Bronchial epithelial cell (primary cell): Measurements from ENCODE around the gene IARS2. TPM values are rescaled to one million over a fixed set of nuclear protein-coding genes. Genes with fewer than 3 reads are reported as not detected.

Experiments used
- DNase-seq: peaks from one replicate; pipeline ENCODE4 v3.0.0-alpha.2; 2010; ENCODE audit warnings: low read depth
- FAIRE-seq: peaks from 2 replicates; lab custom pipeline; 2011; peaks lifted over from hg19 to GRCh38; lab: Jason Lieb, UNC
- H3K27me3 ChIP-seq: 2 replicates; pipeline ENCODE4 v1.5.1; 2011; ENCODE audit warnings: low read length; ENCODE audit not compliant: control insufficient read depth, insufficient read depth
- H3K36me3 ChIP-seq: 2 replicates; pipeline ENCODE4 v1.5.1; 2011; ENCODE audit warnings: low read length; ENCODE audit not compliant: control insufficient read depth, insufficient read depth
- H3K4me3 ChIP-seq: 2 replicates; pipeline ENCODE4 v1.5.1; 2011; ENCODE audit warnings: mild to moderate bottlenecking, low read depth, low read length, control low read depth
- total RNA-seq: library from RNA; depleted of rRNA; stranded (reverse); fragments of >200 nt; gene quantifications from 2 replicates; pipeline ENCODE4 v1.2.1, GENCODE V29; 2014
- TF ChIP-seq, protein P1 (sequence below): IDR thresholded peaks from 2 replicates; pipeline ENCODE4 v1.5.1; 2011; ENCODE audit warnings: mild to moderate bottlenecking, moderate library complexity, low read length, control low read depth, inconsistent platforms; ENCODE audit not compliant: insufficient read depth, severe bottlenecking

IARS2 gene
- total RNA-seq, 1 donor from 2014 or later = 113 TPM

DNA sequence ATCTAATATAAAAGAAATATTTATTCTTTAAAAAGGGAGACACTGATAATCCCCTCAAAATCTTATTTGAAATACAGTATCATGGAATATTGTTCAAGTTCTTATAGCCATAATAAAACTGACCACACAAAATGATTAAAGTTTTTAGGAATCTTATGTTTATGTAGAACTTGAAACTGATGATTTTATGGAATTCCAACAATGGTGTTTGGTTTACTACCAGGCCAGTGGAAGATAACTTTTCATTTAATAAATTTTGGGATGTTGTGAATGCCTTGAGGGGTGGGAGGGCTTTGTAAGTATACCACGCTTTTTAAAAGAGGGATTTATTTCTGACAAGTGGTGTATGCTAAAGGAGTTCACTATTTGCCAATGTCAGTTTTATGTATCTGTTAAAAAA, 90.6 kb downstream of the IARS2 start:
- DNase-seq (no peak), FAIRE-seq (no peak)
- Histone ChIP-seq H3K36me3 (peaks cover 1% of the 10 kb centered on the region), H3K4me3 (no peak overlapping the region), H3K27me3 (no peaks in the 10 kb centered on the region)
- TF ChIP-seq, protein P1, sequence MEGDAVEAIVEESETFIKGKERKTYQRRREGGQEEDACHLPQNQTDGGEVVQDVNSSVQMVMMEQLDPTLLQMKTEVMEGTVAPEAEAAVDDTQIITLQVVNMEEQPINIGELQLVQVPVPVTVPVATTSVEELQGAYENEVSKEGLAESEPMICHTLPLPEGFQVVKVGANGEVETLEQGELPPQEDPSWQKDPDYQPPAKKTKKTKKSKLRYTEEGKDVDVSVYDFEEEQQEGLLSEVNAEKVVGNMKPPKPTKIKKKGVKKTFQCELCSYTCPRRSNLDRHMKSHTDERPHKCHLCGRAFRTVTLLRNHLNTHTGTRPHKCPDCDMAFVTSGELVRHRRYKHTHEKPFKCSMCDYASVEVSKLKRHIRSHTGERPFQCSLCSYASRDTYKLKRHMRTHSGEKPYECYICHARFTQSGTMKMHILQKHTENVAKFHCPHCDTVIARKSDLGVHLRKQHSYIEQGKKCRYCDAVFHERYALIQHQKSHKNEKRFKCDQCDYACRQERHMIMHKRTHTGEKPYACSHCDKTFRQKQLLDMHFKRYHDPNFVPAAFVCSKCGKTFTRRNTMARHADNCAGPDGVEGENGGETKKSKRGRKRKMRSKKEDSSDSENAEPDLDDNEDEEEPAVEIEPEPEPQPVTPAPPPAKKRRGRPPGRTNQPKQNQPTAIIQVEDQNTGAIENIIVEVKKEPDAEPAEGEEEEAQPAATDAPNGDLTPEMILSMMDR = no peak

DNA sequence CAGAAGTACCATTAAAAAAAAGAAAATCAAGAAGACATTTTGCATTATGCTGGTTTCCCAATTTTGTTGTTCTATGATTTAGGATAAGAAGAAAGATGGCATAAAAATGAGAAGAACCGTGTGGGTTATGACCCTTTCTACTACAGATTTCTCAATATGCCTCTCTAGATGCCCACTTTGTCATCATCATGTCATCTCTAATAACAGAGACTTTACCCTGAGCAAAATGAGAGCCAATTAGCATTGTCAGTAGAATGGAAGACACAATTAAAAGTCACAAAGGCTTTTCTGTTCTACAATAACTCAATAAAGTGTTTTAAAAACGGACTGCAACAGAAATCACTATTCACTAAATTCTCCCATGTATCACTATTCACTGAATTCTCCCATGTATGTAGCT, 92.8 kb downstream of the IARS2 start:
- Histone ChIP-seq H3K4me3 (no peak overlapping the region), H3K27me3 (no peaks in the 10 kb centered on the region), H3K36me3 (peaks cover 2% of the 10 kb centered on the region)
- DNase-seq (no peak), FAIRE-seq (no peak)
- TF ChIP-seq, protein P1 = no peak

DNA sequence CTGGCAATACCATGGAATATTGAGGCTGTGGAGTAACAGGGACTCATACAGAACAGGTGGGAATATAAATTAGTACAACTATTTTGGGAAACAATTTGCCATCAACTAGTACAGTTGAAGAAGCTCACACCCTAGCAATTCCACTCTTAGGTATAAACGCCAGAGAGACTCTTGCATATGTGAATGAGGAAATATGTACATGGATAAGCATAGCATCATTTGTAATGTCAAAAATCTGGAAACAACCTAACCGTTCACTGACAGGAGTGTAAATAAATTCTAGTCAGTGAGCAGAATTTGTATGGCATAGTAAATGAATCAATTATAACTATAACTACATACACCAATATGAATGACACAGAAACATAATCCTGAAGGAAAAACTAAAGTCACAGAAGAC, 94.6 kb downstream of the IARS2 start:
- no peaks in the 10 kb centered on the region for H3K27me3 ChIP-seq
- H3K36me3 ChIP-seq = peaks cover 2% of the 10 kb centered on the region
- TF ChIP-seq, protein P1 = no peak
- no peak for FAIRE-seq
- no peak for DNase-seq
- H3K4me3 ChIP-seq = no peak overlapping the region

DNA sequence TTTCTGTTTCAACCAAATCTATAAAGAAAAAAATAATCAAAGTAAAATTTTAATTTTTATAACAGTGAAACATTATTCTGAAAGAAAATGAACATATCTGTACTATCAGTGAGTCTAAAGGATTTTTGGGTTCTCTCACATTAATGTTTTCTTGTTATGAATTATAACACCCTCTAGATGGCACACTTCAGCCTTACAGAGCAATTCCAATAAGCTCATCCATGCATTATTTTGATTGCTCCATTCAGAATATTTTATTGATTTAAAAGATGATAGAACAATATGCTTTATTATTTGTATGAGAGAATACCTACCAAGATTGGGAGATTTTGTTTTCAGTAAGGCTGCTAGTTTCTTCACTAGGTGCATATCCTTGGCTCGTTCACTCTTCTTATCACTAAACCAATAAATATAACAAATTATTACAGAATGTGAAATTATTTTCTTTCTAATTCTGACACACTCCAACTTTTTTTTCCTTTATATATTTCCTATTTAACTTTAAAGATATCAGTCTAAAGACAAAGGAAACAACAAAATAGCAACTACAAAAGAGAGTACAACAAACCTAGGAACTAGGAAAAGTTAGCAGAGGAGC, 95.9 kb downstream of the IARS2 start:
- peak; percentile 40 for DNase-seq
- TF ChIP-seq, protein P1 = peak; percentile 9
- Histone ChIP-seq H3K36me3 (peaks cover 4% of the 10 kb centered on the region), H3K27me3 (no peaks in the 10 kb centered on the region), H3K4me3 (no peak overlapping the region)
- no peak for FAIRE-seq

DNA sequence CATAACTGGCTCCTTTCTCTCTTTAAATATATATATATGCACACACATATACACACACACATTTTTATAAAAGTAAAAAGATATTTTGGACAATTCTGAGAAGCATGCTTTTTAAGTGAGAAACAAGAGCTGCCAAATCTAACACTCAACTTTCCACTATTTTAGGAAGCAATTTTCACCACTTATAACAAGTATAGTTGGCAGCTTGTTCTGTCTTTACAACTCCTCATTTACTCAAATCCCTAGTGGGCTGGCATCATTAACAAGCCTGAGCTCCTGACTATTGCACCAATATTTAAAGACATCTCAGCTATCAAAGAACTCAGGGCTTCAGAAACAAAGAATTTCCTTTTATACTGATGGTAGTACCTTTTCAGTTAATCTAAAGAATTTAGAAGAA, 101.8 kb downstream of the IARS2 start:
- TF ChIP-seq, protein P1 = no peak
- DNase-seq = no peak
- Histone ChIP-seq H3K27me3 (no peaks in the 10 kb centered on the region), H3K4me3 (no peak overlapping the region), H3K36me3 (peaks cover 6% of the 10 kb centered on the region)
- no peak for FAIRE-seq

Other genes starting within 250 kb of the IARS2 start
- under 0.01 TPM in 1 of 2 replicates, not detected in the other for gene SLC30A10, start 165.6 kb upstream of the IARS2 start, total RNA-seq
- gene EPRS1, start 47.6 kb upstream of the IARS2 start, total RNA-seq = 165 and 212 TPM in 2 replicates
- gene BPNT1, start 4.3 kb upstream of the IARS2 start, total RNA-seq = 14.6 and 17.6 TPM in 2 replicates
- gene RAB3GAP2, start 178.3 kb downstream of the IARS2 start, total RNA-seq = 26.1 and 31.5 TPM in 2 replicates